HG02642 (cell line): Measurements from ENCODE around the gene OR7G3.

Experiments
- ATAC-seq: cut with Tn5 transposase; IDR thresholded peaks from one replicate; pipeline ENCODE4 v1.9.1; 2021; ENCODE audit warnings: mild to moderate bottlenecking; ENCODE audit not compliant: unreplicated experiment, poor library complexity

Gene OR7G3

DNA sequence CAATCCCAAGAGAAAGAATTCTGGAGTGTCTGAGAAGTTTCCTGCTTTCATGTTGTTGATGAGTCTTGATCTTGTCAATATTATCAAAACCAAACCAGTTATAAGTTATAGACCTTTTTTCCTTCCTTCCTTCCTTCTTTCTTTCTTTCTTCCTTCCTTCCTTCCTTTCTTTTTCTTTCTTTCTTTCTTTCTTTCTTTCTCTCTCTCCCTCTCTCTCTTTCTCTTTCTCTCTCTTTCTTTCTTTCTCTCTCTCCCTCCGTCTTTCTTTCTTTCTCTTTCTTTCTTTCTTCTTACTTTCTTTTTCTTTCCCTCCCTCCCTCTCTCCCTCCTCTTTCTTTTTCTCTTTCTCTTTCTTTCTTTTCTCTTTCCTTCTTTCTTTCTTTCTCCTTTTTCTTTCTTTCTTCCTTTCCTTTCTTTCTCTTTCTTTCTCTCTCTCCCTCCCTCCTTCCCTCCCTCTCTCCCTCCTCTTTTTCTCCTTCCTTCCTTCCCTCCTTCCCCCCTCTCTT lies at the start of gene OR7G3:
TSS of gene OR7G3 (minus strand) at position 51 of the 506 bp plus-strand sequence. CDS start at position 51, 0 bp downstream.
- no peak for ATAC-seq

DNA sequence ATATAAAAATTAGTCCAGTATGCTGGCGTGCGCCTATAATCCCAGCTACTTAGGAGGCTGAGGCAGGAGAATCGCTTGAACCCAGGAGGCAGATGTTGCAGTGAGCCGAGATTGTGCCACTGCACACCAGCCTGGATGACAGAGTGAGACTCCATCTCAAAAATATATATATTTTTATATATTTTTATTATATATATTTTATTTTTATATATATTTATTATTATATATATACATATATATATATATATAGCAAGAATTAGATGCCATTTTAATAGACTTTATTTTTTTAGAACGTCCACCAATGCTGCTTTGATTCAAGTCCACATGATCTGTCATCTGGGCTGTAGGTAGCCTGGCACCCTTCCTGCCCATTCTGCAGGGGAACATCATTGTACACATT lies 48.6 kb upstream of the OR7G3 start:
- no peak for ATAC-seq

DNA sequence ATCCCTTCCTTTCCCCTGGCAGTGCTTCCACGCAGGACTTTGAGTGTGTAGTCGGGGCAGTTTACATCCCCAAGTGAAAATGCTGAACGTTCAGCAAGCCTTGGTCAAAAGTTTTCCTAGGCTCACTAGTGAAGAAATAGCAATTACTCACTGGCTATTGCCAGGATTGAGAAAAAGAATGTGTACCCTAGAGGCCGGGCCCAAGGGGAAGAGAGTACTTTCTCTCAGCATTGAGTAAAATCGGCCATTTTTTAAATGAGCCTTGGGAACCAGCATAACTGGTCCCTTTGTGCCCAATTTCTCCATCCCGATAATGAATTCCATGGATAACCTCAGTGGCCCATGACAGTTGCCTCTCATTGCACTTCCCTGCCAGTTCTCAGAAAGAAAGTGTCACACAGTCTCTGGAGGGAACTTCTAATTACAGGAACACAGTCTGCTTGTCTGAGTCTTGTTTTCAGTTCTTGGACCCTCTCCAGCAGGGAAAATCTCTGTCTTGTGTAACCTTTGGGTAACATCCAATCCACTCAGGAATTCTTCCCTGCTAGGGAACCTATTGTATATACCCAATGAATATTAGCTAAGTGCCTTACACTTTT lies 44.7 kb upstream of the OR7G3 start:
- no peak for ATAC-seq

DNA sequence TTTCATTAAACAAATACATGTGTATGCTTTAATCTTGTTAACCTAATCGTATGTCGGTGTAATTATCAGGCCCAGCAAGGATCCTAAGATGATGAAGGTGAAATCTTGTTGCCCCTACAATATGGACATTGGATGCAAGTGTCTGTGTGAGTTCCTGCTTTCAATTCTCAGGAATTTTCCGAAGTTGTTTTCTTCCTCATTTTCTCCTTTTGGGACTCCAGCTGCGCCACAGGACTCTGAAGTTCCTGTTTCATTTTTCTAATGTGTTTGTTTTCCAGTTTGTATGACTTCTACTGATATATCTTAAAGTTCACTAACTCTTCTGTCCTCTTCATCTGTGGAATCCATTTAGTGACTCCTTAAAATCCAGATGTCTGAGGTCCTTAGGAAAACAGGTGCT lies 40.1 kb upstream of the OR7G3 start:
- ATAC-seq: no peak

DNA sequence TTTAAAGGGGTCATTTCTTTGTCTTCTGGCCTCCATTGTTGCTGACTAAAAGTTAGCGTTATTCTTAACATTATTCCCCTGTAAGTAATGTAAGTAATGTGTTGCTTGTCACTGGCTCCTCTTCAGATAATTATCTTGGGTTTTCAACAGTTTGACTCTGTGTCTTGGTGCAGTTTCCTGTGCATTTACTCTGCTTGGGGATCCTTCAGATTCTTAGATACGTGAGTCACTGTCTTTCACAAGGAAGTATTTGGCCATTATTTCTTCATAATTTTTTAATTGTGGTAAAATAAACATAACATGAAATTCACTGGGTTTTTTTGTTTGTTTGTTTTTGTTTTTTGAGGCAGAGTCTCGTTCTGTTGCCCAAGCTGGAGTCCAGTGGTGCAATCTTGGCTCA lies 38.5 kb upstream of the OR7G3 start:
- ATAC-seq: no peak

DNA sequence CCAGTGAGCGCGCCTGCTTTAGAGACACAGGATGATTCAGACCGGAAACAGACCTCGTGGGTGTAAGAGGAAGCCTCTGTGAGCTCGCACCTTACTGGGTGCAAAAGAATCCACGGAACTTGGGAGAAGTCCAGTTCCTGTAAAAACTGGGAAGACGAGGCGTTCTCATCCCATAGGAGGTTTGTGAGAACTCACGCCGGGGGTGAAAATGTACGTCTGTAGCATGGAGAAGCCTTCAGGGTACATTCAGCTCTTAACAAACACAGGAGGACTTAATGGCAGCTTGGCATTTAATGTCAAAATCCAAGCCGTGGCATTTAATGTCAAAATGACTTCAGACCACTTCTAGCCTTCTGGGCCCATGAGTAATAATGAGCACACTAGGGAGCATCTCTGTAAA lies 34.7 kb upstream of the OR7G3 start:
- no peak for ATAC-seq

DNA sequence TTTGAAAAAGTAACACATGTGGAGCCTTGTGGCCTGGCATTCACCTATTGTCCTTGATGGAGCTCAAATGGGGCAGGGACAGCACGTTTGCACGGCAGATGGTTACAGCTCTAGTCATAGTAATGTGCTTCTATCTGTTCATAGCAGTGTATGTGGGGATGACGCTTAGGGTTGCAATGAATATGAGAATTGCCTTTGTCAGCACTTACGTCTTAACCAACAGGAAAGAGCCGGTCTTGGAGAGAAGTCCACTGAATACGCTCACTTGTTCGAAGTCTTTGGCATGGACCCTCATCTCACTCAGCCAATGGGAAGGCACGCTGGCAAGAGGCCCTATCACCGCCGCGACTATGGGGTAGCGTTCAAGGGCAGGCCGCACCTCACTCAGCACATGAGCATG lies 33.1 kb upstream of the OR7G3 start:
- ATAC-seq: no peak

DNA sequence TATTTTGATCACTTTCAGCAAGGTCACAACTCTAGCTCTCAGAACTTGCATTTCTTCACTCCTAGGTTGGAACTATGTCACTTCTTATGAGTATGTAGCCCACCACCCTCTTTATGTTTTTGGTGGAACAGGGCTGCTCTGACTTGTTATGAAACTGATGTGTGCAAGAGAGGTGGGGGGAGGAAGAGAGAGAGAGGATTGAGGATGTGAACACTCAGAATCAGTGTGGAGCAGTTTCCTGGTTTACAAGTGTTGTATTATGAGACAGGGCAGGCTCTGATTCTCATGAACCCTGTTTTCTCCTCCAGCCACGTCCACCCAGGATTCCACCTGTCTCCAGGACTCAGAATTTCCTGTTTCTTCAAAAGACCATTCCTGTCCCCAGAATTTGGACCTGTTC lies 29.6 kb upstream of the OR7G3 start:
- ATAC-seq: no peak

DNA sequence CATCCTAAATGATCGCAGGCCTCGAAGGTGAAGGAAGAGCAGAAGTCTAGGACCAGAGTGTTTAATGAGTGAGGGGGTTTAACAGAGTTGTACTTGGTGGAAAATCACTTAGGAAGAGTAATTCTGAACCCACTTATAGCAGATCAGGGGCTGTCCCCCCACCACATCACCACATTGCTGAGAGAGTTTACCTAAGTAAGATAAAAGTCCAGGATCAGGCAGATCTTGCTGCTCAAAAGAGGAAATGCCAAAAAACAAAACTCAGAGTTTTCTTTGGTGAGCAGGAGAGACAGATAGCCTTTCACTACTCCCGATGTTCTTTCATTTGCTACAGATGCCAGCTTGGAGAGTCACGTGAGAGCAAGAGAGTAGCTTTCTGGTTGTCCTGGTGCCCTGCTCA lies 28.8 kb upstream of the OR7G3 start:
- no peak for ATAC-seq

DNA sequence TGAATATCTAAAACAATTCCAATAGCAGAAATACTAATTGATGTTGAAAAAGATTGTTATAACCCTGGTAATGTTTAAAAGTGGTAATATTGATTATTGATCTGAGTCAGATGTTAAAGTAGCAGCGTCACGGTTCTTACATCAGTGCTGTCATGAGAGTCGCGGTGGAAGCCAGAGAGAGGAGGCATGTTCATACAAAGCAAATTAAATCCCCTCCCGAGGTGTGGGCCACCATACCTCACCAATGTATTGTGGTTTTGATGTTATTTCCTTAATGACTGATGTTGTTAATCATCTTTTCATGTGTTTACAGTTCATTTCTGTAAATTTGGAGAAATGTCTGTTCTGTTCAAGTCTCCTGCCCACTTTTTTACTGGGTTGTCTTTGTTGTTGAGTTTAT lies 24.6 kb upstream of the OR7G3 start:
- no peak for ATAC-seq

DNA sequence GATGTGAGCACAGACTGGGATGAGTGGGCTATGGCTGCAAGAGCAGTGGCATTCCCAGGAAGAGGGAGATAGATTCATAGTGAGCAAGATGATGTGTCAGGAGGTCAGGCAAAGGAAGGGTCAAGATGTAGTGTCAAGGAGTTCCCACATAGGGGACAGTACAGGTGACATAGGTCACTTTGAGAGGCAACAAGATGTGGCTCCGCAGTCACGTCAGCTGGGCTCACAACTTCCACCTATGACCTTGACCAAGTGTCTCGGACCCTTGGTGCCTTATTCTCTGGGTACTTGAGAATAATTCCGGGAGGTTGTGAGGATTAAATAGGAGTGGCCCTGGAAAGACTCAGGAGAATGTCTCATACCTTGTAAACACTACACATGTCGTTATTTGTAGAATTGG lies 23.9 kb upstream of the OR7G3 start:
- ATAC-seq: no peak

DNA sequence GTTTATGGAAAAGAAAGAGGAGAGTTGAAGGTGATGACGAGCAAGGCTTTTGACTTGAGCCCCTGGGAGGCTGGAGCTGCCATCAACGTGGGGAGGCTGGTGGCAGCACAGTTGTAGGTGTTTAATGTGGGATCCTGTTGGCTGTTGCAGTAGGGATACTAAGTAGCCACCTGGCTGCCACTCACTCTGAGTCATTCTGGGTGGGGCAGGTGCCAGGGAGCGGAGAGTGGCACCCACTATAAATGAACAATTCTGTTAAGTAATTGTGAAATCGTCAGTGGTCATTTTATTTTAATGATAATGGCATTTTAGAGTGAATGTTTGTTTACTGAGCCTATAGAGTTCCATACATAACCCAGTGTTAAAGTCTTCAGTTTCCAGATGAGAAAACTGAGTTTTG lies 23.2 kb upstream of the OR7G3 start:
- no peak for ATAC-seq

DNA sequence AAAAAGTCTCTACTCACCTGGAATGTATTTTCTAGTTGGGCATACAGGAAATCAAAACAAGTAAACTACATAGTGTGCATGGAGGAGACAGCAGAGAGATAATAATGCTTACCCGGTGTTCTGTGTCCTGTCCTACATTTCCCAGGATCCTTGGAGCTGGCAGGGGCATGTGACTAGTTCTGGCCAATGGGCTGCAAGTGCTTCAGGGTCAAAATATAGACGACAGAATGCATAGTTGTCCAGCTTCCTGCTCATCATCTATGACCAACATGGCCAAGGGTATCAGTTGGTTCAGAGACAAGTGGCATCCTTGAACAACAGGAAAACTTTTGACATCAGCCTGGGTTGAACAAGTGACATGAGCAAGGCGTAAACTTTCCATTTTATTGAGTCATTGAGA lies 21.9 kb upstream of the OR7G3 start:
- ATAC-seq: no peak

DNA sequence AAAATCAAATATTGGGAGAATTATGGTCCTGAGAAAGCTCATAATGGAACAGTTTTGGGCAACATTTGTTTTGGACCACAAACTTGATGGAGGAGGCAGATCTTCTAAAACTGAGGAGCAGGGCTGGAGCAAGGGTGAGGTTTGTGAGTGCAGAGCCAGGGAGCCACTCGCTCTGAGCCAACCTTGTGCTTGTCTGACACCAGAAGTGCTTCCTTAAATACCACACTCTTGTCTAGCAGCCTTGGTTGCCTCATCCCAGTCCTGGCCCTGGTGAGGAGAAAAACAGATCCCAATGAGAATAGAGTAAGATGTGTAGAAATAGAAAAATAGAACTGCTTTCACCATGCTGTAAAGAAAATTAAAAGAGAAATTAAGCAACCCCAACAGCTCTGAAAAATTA lies 20.1 kb upstream of the OR7G3 start:
- no peak for ATAC-seq

DNA sequence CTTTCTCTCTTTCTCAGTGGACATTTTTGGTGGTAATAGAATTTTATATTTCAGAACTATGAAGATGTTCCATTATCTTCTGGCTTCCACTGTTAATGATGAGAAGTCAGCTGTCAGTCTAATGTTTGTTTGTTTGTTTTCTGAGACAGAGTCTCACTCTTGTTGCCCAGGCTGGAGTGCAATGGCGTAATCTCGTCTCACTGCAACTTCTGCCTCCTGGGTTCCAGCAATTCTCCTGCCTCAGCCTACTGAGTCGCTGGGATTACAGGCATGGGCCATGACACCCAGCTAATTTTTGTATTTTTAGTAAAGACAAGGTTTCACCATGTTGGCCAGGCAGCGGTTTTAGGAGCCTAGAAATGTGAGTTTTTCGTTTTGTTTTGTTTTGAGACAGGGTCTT lies 18.2 kb upstream of the OR7G3 start:
- ATAC-seq: no peak

DNA sequence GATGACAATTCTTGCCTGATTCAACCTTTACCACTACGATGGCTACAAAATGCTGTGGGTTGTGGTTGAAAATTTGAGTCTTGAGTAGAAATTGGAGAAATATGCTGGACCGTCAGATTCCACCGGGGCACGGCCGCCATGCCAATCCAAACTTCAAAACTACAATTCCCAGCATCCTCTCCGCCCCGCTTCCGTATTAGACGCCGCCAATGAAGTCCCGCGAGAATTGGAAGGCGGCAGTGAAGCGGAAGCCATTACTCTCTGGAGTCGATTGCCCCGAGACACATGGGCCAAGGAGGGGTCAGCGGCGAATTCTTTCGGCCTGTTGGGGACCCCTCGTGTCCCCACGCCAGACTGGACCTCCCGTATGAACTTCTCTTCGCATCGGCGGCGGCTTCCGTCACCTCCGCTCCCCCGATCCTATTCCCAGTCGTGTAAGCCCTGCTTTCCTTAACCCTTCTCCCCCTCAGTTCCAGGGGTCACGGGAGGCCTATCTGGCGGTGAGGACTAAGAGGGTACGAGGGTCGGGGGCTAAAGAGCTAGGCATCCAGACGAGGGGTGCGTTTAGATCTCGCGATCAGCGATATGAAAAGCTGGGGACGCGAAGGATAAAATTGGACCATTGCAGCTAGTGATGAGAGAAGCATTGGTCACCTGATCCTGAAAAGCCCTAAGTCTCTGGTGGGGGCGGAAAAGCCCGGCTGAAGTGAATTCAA lies 13.6 kb upstream of the OR7G3 start, which contains the start of gene ZNF317:
TSS of gene ZNF317 (plus strand) at position 239 of the 716 bp plus-strand sequence. CDS start 15,620 bp downstream, outside the sequence.
- peak; percentile 95 for ATAC-seq

DNA sequence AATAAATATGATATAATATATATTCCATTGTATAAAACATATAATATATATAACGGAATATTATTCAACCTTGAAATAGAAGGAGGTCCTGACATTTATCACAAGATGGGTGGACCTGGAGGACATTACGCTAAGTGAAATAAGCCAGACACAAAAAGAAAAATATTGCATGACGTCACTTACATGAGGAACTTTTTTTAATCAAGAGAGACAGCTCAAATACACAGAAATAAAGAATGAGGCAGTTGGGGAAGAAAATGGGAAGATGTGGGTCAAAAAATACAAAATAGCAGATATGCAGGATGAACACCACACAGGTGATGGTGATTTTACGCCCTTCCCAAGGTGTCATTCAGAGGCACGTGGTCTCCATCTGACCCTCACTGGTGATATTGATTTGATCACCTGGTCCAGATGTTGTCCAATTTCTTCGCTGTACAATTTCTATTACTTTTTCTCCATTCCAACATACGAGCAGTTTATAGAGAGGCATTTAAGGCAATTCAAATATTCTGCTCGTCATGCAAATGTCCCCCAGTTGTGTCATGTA lies 12.9 kb upstream of the OR7G3 start:
- ATAC-seq: peak; percentile 9

DNA sequence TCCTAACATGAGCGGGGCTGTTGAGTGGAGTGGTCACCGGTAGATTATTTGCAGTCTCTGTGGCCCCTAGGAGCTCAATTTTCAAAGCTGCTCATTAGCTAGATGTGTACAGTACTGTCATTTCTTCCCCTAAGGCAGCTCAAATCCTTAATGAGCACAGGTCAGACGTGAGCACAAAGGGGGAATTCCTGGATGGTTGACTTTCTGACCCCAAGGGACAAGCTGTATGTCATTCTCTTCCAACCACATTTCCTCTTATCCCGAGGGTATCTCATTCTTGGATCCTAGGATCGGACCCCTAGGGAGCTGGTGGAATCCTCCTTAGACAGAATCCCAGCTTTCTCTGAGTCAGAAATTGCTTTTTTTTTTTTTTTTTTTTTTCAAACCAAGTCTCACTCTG lies 5.7 kb upstream of the OR7G3 start:
- ATAC-seq: no peak

DNA sequence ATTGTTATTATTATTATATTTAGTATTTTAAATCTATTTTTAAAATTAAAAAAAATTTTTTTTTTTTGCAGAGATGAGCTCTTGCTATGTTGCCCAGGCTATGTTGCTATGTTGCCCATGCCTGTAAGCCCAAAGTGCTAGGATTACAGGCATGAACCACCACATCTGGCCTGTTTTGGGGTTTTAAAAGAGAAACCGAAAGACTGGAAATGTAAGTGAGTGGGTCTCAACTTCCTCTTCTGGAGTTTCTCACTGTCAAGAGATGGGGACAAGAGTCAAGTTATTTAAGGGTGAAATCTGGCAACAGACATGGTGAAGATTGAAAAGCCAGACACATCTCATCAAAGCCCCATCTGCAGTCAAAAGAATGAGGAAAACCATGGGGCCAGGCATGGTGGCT lies 4.2 kb upstream of the OR7G3 start:
- no peak for ATAC-seq

DNA sequence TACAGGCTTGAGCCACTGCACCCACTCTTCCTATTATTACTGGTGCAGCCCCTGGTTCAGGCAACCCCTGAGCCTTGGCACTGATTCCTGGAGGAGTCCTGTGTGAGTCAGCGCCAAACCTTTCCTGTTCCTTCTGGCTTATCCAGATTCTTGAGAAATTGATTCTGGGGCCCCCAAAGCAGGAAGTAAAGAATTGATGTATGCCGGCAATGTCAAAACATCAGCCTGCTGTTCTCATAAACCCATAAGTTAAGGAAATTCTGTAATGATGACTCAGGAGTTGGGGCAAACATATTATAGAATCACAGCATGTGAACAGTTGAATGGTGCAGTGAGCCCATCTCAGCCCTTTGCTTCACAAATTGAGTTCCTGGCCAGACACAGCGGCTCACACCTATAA lies 1.4 kb upstream of the OR7G3 start:
- ATAC-seq: no peak

DNA sequence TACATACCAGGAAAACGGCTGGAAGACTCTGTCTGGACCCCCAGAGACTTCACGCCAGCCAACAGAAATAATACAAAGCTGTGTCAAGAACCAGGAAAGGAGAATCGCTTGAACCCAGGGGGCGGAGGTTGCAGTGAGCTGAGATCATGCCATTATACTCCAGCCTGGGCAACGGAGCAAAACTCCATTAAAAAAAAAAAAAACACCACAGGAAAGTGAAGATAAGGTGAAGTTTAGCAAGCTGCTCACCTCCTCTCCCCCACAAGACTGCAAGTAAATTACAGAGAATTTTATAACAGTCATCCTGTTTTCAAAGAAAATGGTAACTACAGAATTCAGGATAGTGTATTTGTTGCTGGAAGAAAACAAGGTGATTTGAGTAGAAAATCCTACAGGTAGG lies 10.2 kb downstream of the OR7G3 start:
- no peak for ATAC-seq
